ENCODE data around the gene SFTA2.

GRCh38 chr6:30882204-30882758, 49.7 kb downstream of the SFTA2 start:
- no peak for TF ChIP-seq POLR2A (IDR thresholded peaks at IDR 0.05; ENCODE audit: control extremely low read depth in 1 of 2, low read depth in 2 of 2, low read length in 2 of 2)
- TF ChIP-seq CTCF (IDR thresholded peaks at IDR 0.05; ENCODE audit: control extremely low read depth in 1 of 3, insufficient read depth in 1 of 3, low read depth in 1 of 3, low read length in 3 of 3), result no peak
- TF ChIP-seq MAFK (IDR thresholded peaks at IDR 0.05; ENCODE audit: low read depth, low read length), result no peak
- TF ChIP-seq BRCA1 (IDR thresholded peaks at IDR 0.05; ENCODE audit: low read depth, low read length), result no peak
- TF ChIP-seq GTF2F1 (IDR thresholded peaks at IDR 0.05; ENCODE audit: borderline replicate concordance, low read depth, low read length), result no peak
- TF ChIP-seq POLR2AphosphoS5 (IDR thresholded peaks at IDR 0.05; ENCODE audit: low read depth, low read length), result no peak
- no peak for TF ChIP-seq USF2 (IDR thresholded peaks at IDR 0.05; ENCODE audit: low read length)
- TF ChIP-seq CBX8 (IDR thresholded peaks at IDR 0.05; ENCODE audit: borderline replicate concordance, low read depth, low read length), result no peak
- no peak for TF ChIP-seq EZH2 (IDR thresholded peaks at IDR 0.05; ENCODE audit: low read depth, low read length, severe bottlenecking)
- no peak for TF ChIP-seq SP1 (IDR thresholded peaks at IDR 0.05; ENCODE audit: low read depth, low read length)
- no peak for TF ChIP-seq ZNF274 (IDR thresholded peaks at IDR 0.05; ENCODE audit: borderline replicate concordance, extremely low read depth, low read length)
